H9 (cell line): Measurements from ENCODE around the gene RASA3. TPM values are rescaled to one million over a fixed set of nuclear protein-coding genes. Genes with fewer than 3 reads are reported as not detected.

Source experiments
- DNase-seq: peaks from one replicate; pipeline ENCODE4 v3.0.0-alpha.2; 2017
- H2AFZ ChIP-seq: one replicate; pipeline ENCODE4 v1.6.1; 2013; ENCODE audit warnings: mild to moderate bottlenecking, low read length, control low read depth, moderate library complexity
- H2AK5ac ChIP-seq: 2 replicates; pipeline ENCODE4 v1.6.1; 2013; ENCODE audit warnings: low read length, control low read depth, mixed read lengths; ENCODE audit not compliant: insufficient read length
- H2BK120ac ChIP-seq: one replicate; pipeline ENCODE4 v1.6.1; 2013; ENCODE audit warnings: low read depth, mild to moderate bottlenecking, low read length, control low read depth, inconsistent platforms; ENCODE audit not compliant: poor library complexity, severe bottlenecking
- H2BK12ac ChIP-seq: 2 replicates; pipeline ENCODE4 v1.6.1; 2013; ENCODE audit warnings: low read length, control low read depth, mixed read lengths, low read depth; ENCODE audit not compliant: insufficient read length
- H2BK15ac ChIP-seq: 2 replicates; pipeline ENCODE4 v1.6.1; 2013; ENCODE audit warnings: low read depth, low read length, control low read depth
- H2BK20ac ChIP-seq: one replicate; pipeline ENCODE4 v1.6.1; 2013; ENCODE audit warnings: low read depth, mild to moderate bottlenecking, low read length, control low read depth, inconsistent platforms; ENCODE audit not compliant: poor library complexity, severe bottlenecking
- H2BK5ac ChIP-seq: 2 replicates; pipeline ENCODE4 v1.6.1; 2013; ENCODE audit warnings: low read length, control low read depth, mixed read lengths; ENCODE audit not compliant: insufficient read length
- H3K14ac ChIP-seq: 2 replicates; pipeline ENCODE4 v1.6.1; 2013; ENCODE audit warnings: low read length, control low read depth; ENCODE audit not compliant: insufficient read depth
- H3K18ac ChIP-seq: 2 replicates; pipeline ENCODE4 v1.6.1; 2013; ENCODE audit warnings: low read depth, mild to moderate bottlenecking, mixed read lengths, low read length, control low read depth; ENCODE audit not compliant: insufficient read length
- H3K23ac ChIP-seq: 2 replicates; pipeline ENCODE4 v1.6.1; 2013; ENCODE audit warnings: low read length, control low read depth, mixed read lengths, low read depth; ENCODE audit not compliant: insufficient read length
- H3K23me2 ChIP-seq: 2 replicates; pipeline ENCODE4 v1.6.1; 2013; ENCODE audit warnings: low read depth, mild to moderate bottlenecking, mixed read lengths, low read length, control low read depth; ENCODE audit not compliant: insufficient read length, poor library complexity, severe bottlenecking
- H3K27ac ChIP-seq: 2 replicates; pipeline ENCODE4 v1.5.1; 2013; ENCODE audit warnings: low read length, control low read depth, mixed read lengths, low read depth; ENCODE audit not compliant: insufficient read length
- H3K27me3 ChIP-seq: 2 replicates; pipeline ENCODE4 v1.6.1; 2013; ENCODE audit warnings: low read length, control low read depth, inconsistent platforms; ENCODE audit not compliant: insufficient read depth
- H3K4ac ChIP-seq: 2 replicates; pipeline ENCODE4 v1.6.1; 2013; ENCODE audit warnings: low read depth, mild to moderate bottlenecking, control low read depth, inconsistent platforms, low read length, moderate library complexity
- H3K4me1 ChIP-seq: 2 replicates; pipeline ENCODE4 v1.6.1; 2013; ENCODE audit warnings: low read length, control low read depth, inconsistent platforms; ENCODE audit not compliant: insufficient read depth
- H3K4me2 ChIP-seq: 2 replicates; pipeline ENCODE4 v1.6.1; 2013; ENCODE audit warnings: low read length, control low read depth, mixed read lengths; ENCODE audit not compliant: insufficient read length, insufficient read depth
- H3K56ac ChIP-seq: 2 replicates; pipeline ENCODE4 v1.6.1; 2013; ENCODE audit warnings: low read depth, mild to moderate bottlenecking, mixed read lengths, low read length, control low read depth; ENCODE audit not compliant: insufficient read length
- H3K79me1 ChIP-seq: 2 replicates; pipeline ENCODE4 v1.6.1; 2013; ENCODE audit warnings: low read depth, mild to moderate bottlenecking, moderate library complexity, low read length, control low read depth, inconsistent platforms; ENCODE audit not compliant: insufficient read depth, poor library complexity, severe bottlenecking
- H3K79me2 ChIP-seq: 2 replicates; pipeline ENCODE4 v1.6.1; 2013; ENCODE audit warnings: low read length, control low read depth, inconsistent platforms; ENCODE audit not compliant: insufficient read depth
- H3K9ac ChIP-seq: 2 replicates; pipeline ENCODE4 v1.6.1; 2013; ENCODE audit warnings: low read length, control low read depth, mixed read lengths; ENCODE audit not compliant: insufficient read length; ENCODE audit errors: extremely low read depth
- H3K9me3 ChIP-seq: one replicate; pipeline ENCODE4 v1.6.1; 2013; ENCODE audit warnings: low read depth, low read length, inconsistent platforms; ENCODE audit not compliant: control insufficient read depth
- H3T11ph ChIP-seq: one replicate; pipeline ENCODE4 v1.6.1; 2013; ENCODE audit warnings: mild to moderate bottlenecking, low read length, control low read depth, inconsistent platforms
- H4K20me1 ChIP-seq: one replicate; pipeline ENCODE4 v1.6.1; 2013; ENCODE audit not compliant: control insufficient read depth, insufficient read length, insufficient read depth
- H4K5ac ChIP-seq: 2 replicates; pipeline ENCODE4 v1.6.1; 2013; ENCODE audit warnings: low read depth, mild to moderate bottlenecking, mixed read lengths, low read length, control low read depth; ENCODE audit not compliant: insufficient read length
- H4K8ac ChIP-seq: replicated peaks from 2 replicates; pipeline ENCODE4 v1.6.1; 2013; ENCODE audit warnings: low read length, control low read depth, mixed read lengths, low read depth; ENCODE audit not compliant: insufficient read length
- H4K91ac ChIP-seq: 2 replicates; pipeline ENCODE4 v1.6.1; 2013; ENCODE audit warnings: low read depth, mild to moderate bottlenecking, moderate library complexity, mixed read lengths, low read length, control low read depth; ENCODE audit not compliant: insufficient read length
- H3K27ac Mint-ChIP-seq, 3 experiments: 2 replicates in 2 of 3; 3 replicates in 1 of 3; pipeline ENCODE4 v1.8.0; 2020 to 2021; ENCODE audit warnings: mixed read lengths in 3 of 3, mild to moderate bottlenecking in 1 of 3, moderate library complexity in 1 of 3
- H3K27me3 Mint-ChIP-seq: 2 replicates; pipeline ENCODE4 v1.8.0; 2021; ENCODE audit warnings: low read depth, mild to moderate bottlenecking, moderate library complexity, mixed read lengths
- H3K36me3 Mint-ChIP-seq, 3 experiments: 2 replicates in 2 of 3; 3 replicates in 1 of 3; pipeline ENCODE4 v1.8.0; 2020 to 2021; ENCODE audit warnings: low read depth in 3 of 3, mixed read lengths in 3 of 3; ENCODE audit not compliant: insufficient read depth in 1 of 3
- H3K4me1 Mint-ChIP-seq, 2 experiments: 2 replicates each; pipeline ENCODE4 v1.8.0; 2020; ENCODE audit warnings: mixed read lengths in 2 of 2
- H3K4me3 Mint-ChIP-seq, 2 experiments: 2 replicates in 1 of 2; 3 replicates in 1 of 2; pipeline ENCODE4 v1.8.0; 2020 to 2021; ENCODE audit warnings: mild to moderate bottlenecking in 2 of 2, mixed read lengths in 2 of 2, moderate library complexity in 1 of 2
- H3K9me3 Mint-ChIP-seq, 2 experiments: 2 replicates in 1 of 2; 3 replicates in 1 of 2; pipeline ENCODE4 v1.8.0; 2020; ENCODE audit warnings: mild to moderate bottlenecking in 2 of 2, mixed read lengths in 2 of 2, moderate library complexity in 1 of 2
- WGBS: extraction: QIAGEN DNeasy Blood & Tissue Kit; methylation state at CpG from one replicate; pipeline ENCODE4 v1.1.7; 2013; ENCODE audit warnings: missing lambda C conversion rate, low lambda C conversion rate, mixed read lengths; ENCODE audit not compliant: insufficient read length; ENCODE audit errors: extremely low coverage; 5-methylcytosine and 5-hydroxymethylcytosine counted together
- total RNA-seq: library from RNA; stranded (reverse); gene quantifications from 2 replicates; pipeline ENCODE4 v1.2.1, GENCODE V29; 2021
- TF ChIP-seq, protein P1 (sequence below): fragments of 200-600 bp; sonication (generic); conservative IDR thresholded peaks from 3 replicates; pipeline ENCODE4 v1.8.0; 2021; ENCODE audit warnings: antibody characterized with exemption, mild to moderate bottlenecking

The RASA3 gene
- total RNA-seq, 1 experiment from 2014 or later = 12.3 TPM

DNA sequence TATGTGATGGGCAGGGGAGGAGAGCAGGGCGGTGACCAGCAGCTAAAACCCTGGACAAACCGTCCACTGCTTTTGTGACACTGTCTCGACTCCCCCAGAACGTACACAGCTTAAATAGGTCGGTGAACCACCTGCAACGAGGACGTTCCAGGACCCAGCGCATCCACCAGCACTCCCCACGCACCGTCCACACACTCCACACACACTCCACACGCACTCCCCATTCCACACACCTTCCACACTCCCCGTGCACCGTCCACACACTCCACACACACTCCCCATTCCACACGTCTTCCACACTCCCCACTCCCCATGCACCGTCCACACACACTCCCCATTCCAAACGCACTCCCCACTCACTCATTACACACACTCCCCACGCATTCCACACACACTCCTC lies 120.3 kb downstream of the RASA3 start:
- Histone ChIP-seq H3K4me2 (no peak overlapping the region), H2BK12ac (no peak overlapping the region), H3K79me1 (no peaks in the 10 kb centered on the region), H3K79me2 (no peaks in the 10 kb centered on the region), H3K4me1 (no peaks in the 10 kb centered on the region), H4K5ac (no peak overlapping the region), H3K56ac (no peak overlapping the region), H3K9ac (no peak overlapping the region), H4K91ac (no peak overlapping the region), H3K9me3 (no peaks in the 10 kb centered on the region), H3K23me2 (no peaks in the 10 kb centered on the region), H2BK120ac (no peak overlapping the region), H2BK5ac (no peak overlapping the region), H3K18ac (no peak overlapping the region), H3T11ph (no peak overlapping the region), H2AK5ac (no peak overlapping the region), H3K23ac (no peak overlapping the region), H2BK20ac (no peak overlapping the region), H3K27me3 (no peaks in the 10 kb centered on the region), H4K8ac (no peak overlapping the region), H2AFZ (no peak overlapping the region), H3K4ac (no peak overlapping the region), H2BK15ac (no peak overlapping the region), H4K20me1 (no peaks in the 10 kb centered on the region), H3K27ac (no peak overlapping the region), H3K14ac (no peak overlapping the region)
- no peak overlapping the region for H3K27ac Mint-ChIP-seq
- no peaks in the 10 kb centered on the region for H3K9me3 Mint-ChIP-seq
- WGBS = 100% methylated on average over 9 of the region's 17 CpGs
- H3K4me3 Mint-ChIP-seq = no peak overlapping the region
- H3K27me3 Mint-ChIP-seq = no peaks in the 10 kb centered on the region
- DNase-seq = no peak
- H3K4me1 Mint-ChIP-seq = no peaks in the 10 kb centered on the region; a peak in 1 of 4 replicates
- peaks cover 10 to 11% (median 10%) of the 10 kb centered on the region in 3 experiments for H3K36me3 Mint-ChIP-seq
- TF ChIP-seq, protein P1, sequence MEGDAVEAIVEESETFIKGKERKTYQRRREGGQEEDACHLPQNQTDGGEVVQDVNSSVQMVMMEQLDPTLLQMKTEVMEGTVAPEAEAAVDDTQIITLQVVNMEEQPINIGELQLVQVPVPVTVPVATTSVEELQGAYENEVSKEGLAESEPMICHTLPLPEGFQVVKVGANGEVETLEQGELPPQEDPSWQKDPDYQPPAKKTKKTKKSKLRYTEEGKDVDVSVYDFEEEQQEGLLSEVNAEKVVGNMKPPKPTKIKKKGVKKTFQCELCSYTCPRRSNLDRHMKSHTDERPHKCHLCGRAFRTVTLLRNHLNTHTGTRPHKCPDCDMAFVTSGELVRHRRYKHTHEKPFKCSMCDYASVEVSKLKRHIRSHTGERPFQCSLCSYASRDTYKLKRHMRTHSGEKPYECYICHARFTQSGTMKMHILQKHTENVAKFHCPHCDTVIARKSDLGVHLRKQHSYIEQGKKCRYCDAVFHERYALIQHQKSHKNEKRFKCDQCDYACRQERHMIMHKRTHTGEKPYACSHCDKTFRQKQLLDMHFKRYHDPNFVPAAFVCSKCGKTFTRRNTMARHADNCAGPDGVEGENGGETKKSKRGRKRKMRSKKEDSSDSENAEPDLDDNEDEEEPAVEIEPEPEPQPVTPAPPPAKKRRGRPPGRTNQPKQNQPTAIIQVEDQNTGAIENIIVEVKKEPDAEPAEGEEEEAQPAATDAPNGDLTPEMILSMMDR = no peak
